ENCODE data around the gene ARL13B. TPM values are rescaled to one million over a fixed set of nuclear protein-coding genes. Genes with fewer than 3 reads are reported as not detected.
A peak's percentile ranks its signal among the peaks of the same experiment; 100 is the strongest.

The ARL13B gene
- total RNA-seq, 1 donor from 2014 or later = 14.6 TPM

DNA sequence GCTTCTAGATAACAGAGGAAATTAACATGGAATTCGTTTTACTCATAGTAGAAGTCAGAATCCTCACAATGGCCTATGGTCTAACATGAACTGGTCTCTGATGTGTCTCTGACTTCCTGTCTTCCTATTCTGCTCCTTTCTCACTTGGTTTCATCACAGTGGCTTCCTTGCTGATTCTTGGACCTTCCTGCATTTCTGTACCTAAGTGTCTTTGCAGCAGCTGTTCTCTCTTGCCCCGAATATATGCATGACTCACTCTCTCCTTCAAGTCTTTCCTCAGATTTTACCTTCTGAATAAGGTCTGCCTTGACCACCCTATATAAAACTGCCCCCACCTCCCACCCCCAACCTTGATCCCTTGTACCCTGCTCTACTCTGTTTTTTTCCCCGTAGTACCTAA lies 14.1 kb downstream of the ARL13B start:
- H3K27me3 Mint-ChIP-seq (ENCODE audit: unreplicated experiment) = no peaks in the 10 kb centered on the region
- no peaks in the 10 kb centered on the region for H3K9me3 Mint-ChIP-seq (ENCODE audit: unreplicated experiment)
- H3K36me3 Mint-ChIP-seq (ENCODE audit: unreplicated experiment) = no peaks in the 10 kb centered on the region
- H3K4me1 Mint-ChIP-seq (ENCODE audit: unreplicated experiment) = peaks cover 3% of the 10 kb centered on the region
- H3K27ac Mint-ChIP-seq (ENCODE audit: unreplicated experiment) = no peak overlapping the region
- DNase-seq (ENCODE audit: extremely low spot score, unreplicated experiment) = no peak
- H3K4me3 Mint-ChIP-seq (ENCODE audit: unreplicated experiment) = no peak overlapping the region
- TF ChIP-seq CTCF (IDR thresholded peaks at IDR 0.05) = no peak

GRCh38 chr3:94001191-94001590 lies 21.2 kb downstream of the ARL13B start:
- Mint-ChIP-seq H3K27me3 (ENCODE audit: unreplicated experiment) (no peaks in the 10 kb centered on the region), H3K36me3 (ENCODE audit: unreplicated experiment) (no peaks in the 10 kb centered on the region), H3K4me1 (ENCODE audit: unreplicated experiment) (peaks cover 2% of the 10 kb centered on the region), H3K4me3 (ENCODE audit: unreplicated experiment) (no peak overlapping the region), H3K9me3 (ENCODE audit: unreplicated experiment) (no peaks in the 10 kb centered on the region), H3K27ac (ENCODE audit: unreplicated experiment) (no peak overlapping the region)
- no peak for TF ChIP-seq CTCF (IDR thresholded peaks at IDR 0.05)
- no peak for DNase-seq (ENCODE audit: extremely low spot score, unreplicated experiment)

DNA sequence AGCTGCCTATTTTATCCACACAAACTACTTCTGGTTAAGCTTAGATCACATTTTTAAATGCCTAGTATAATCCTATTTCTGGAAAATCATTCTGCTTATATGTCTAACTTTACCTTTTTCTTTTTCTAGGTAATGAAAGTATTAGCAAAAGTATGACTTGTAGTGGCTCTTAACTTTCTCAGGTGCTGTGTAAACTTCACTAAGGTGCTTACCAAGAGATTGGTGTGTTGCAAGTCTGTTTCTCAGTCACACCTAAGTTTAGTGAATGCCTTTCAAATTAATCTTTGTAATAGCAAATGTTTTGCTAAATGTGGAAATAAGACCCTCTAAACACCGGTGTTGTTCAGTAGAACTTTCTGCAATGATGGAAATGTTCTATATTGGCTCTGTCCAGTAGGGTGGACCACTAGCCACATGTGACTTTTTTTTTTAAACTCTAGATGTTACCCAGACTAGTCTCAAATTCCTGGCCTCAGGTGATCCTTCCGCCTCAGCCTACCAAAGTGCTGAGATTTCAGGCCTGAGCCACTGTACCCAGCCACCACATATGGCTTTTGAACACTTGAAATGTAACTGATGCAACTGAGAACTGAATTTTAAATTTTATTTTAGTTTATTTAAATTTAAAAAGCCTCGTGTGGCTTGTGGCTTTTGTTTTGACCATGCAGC lies 22.0 kb downstream of the ARL13B start:
- H3K36me3 Mint-ChIP-seq (ENCODE audit: unreplicated experiment) = no peaks in the 10 kb centered on the region
- no peaks in the 10 kb centered on the region for H3K9me3 Mint-ChIP-seq (ENCODE audit: unreplicated experiment)
- no peak overlapping the region for H3K4me3 Mint-ChIP-seq (ENCODE audit: unreplicated experiment)
- no peak for TF ChIP-seq CTCF (IDR thresholded peaks at IDR 0.05)
- no peak overlapping the region for H3K27ac Mint-ChIP-seq (ENCODE audit: unreplicated experiment)
- H3K4me1 Mint-ChIP-seq (ENCODE audit: unreplicated experiment) = peaks cover 2% of the 10 kb centered on the region
- DNase-seq (ENCODE audit: extremely low spot score, unreplicated experiment) = no peak
- no peaks in the 10 kb centered on the region for H3K27me3 Mint-ChIP-seq (ENCODE audit: unreplicated experiment)

GRCh38 chr3:94004301-94004910 lies 24.5 kb downstream of the ARL13B start:
- H3K27ac Mint-ChIP-seq (ENCODE audit: unreplicated experiment) = peak overlapping the region; percentile 71

More at GRCh38 chr3:94004301-94004910, 24.5 kb downstream of the ARL13B start:
- Mint-ChIP-seq H3K4me1 (ENCODE audit: unreplicated experiment) (peaks cover 2% of the 10 kb centered on the region), H3K4me3 (ENCODE audit: unreplicated experiment) (peak overlapping the region; percentile 82), H3K36me3 (ENCODE audit: unreplicated experiment) (no peaks in the 10 kb centered on the region), H3K27me3 (ENCODE audit: unreplicated experiment) (no peaks in the 10 kb centered on the region), H3K9me3 (ENCODE audit: unreplicated experiment) (no peaks in the 10 kb centered on the region)
- DNase-seq (ENCODE audit: extremely low spot score, unreplicated experiment) = no peak
- peak; percentile 88 for TF ChIP-seq CTCF (IDR thresholded peaks at IDR 0.05)
